HG02759 (cell line): ENCODE results near the gene KIF21A.
A peak's percentile ranks its signal among the peaks of the same experiment; 100 is the strongest.
"Not testable (repeated sequence)": the region's sequence is repeated elsewhere in the genome, so short reads cannot be mapped to it uniquely, and the experiment has no call there.

ENCODE experiments used
- ATAC-seq: cut with Tn5 transposase; IDR thresholded peaks from one replicate; pipeline ENCODE4 v1.9.1; 2021; ENCODE audit warnings: mild to moderate bottlenecking, moderate library complexity; ENCODE audit not compliant: unreplicated experiment

Gene KIF21A

GRCh38 chr12:39443081-39443928, at the start of gene KIF21A:
TSS of gene KIF21A (minus strand) at chr12:39443120. CDS start at chr12:39442970, 150 bp downstream.
- ATAC-seq: peak; percentile 94

DNA sequence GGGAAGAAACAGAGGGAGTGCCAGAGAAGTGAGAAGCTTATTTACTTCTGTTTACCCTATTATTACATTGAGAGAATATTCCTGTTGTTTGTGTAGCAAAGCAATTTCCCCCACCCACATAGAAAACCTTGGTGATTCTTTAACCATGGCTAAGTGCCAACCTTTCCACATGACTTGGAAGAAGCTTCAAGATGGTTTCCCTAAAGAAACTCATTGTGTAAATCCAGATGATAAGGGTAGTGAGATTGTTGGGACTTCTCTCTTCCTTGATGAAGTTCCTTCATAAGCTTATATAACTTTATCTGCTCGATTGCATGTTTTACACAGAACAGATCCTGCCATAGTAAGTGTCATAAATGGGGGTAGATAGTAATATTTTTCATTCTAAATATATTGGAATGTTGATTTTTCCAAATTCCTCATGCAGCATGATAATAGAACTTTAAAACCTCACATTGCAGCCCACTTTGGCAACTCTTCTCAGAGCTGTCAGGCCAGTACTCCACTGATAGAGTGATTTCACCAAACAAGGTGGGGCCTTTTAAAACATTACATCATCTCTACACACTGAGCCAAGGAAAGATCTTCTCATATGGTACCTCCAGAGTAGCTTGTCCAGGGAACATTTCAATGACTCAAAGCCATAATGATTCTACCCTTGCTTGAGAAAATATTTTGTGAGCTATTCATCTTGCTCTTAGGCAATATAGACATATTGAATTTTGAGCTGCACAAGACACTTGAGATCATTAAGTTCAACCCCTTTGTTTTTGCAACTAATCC, 47.8 kb upstream of the KIF21A start:
- ATAC-seq: no peak

DNA sequence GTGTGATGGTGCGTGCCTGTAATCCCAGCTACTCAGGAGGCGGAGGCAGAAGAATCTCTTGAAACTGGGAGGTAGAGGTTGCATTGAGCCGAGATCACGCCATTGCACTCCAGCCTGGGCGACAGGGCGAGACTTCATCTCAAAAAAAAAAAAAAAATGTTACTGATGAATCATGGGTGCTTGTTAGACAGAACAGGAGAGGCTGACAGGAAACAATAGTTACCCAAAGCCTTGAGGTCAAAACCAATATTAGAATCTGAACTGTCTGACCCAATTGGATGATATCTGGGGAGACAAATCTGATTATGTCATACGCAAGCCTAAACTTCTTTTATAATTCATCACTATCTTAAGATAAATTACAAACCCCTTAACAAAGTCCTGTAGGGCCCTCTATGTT, 40.7 kb upstream of the KIF21A start:
- ATAC-seq: no peak

DNA sequence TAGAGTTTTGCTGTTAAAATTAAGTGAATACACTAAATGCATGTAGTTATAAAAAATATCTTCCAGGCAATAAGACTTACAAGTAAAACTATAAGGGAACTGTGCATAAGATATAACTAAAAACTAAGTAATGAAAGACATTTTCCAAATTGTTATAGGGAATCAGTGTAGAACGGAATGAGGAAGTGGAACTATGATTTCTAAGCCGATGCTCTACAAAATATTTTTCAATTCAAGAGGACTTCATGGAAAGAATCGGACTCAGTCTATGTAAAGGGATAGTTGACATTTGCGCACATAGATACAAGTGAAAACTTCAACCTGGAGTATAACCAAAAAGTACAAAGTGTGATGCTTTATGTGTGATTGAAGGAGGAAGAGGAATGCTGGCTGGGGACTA, 40.1 kb upstream of the KIF21A start:
- ATAC-seq: no peak

- ATAC-seq: no peak
Observed at GRCh38 chr12:39476894-39477293, 34.0 kb upstream of the KIF21A start.

DNA sequence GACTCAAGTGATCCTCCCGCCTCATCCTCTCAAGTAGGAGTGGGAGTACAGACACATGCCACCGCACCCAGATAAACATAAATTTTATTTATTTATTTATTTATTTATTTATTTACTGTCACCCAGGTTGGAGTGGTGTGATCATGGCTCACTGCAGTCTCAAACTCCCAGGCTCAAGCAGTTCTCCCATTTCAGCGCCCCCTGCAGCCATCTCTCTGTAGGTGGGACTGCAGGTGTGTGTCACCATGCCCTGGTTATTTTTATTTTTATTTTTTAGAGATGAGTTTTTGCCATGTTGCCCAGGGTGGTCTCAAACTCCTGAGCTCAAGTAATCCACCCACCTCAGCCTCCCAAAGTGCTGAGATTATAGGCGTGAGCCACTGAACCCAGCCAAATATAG, 33.2 kb upstream of the KIF21A start:
- no peak for ATAC-seq

GRCh38 chr12:39475136-39475535, 32.2 kb upstream of the KIF21A start:
- not testable (repeated sequence) for ATAC-seq

- peak; percentile 75 for ATAC-seq
Observed at GRCh38 chr12:39467432-39467870, 24.5 kb upstream of the KIF21A start.

GRCh38 chr12:39464976-39465695, 22.2 kb upstream of the KIF21A start:
- ATAC-seq: no peak

GRCh38 chr12:39461059-39461458, 18.1 kb upstream of the KIF21A start:
- no peak for ATAC-seq

GRCh38 chr12:39459027-39459434, 16.1 kb upstream of the KIF21A start:
- ATAC-seq: no peak

GRCh38 chr12:39451977-39452376, 9.1 kb upstream of the KIF21A start:
- ATAC-seq: no peak

- no peak for ATAC-seq
Observed at GRCh38 chr12:39448038-39448437, 5.1 kb upstream of the KIF21A start.

DNA sequence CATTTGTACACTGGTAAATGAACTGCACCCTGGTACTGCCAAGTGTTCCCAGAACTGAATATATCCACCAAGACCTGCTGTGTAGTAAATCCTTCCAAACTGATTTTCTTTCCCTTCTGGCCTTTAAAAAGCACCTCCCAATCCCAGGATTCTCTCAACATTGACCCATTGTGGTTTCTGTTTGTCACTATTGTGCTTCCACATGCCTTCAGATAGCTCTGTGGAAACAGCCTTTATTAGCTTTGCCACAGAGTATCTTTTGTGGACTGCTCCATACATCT, 949 bp upstream of the KIF21A start:
- no peak for ATAC-seq

- ATAC-seq: peak; percentile 41
Observed at GRCh38 chr12:39442831-39443080, 164 bp downstream of the KIF21A start.

DNA sequence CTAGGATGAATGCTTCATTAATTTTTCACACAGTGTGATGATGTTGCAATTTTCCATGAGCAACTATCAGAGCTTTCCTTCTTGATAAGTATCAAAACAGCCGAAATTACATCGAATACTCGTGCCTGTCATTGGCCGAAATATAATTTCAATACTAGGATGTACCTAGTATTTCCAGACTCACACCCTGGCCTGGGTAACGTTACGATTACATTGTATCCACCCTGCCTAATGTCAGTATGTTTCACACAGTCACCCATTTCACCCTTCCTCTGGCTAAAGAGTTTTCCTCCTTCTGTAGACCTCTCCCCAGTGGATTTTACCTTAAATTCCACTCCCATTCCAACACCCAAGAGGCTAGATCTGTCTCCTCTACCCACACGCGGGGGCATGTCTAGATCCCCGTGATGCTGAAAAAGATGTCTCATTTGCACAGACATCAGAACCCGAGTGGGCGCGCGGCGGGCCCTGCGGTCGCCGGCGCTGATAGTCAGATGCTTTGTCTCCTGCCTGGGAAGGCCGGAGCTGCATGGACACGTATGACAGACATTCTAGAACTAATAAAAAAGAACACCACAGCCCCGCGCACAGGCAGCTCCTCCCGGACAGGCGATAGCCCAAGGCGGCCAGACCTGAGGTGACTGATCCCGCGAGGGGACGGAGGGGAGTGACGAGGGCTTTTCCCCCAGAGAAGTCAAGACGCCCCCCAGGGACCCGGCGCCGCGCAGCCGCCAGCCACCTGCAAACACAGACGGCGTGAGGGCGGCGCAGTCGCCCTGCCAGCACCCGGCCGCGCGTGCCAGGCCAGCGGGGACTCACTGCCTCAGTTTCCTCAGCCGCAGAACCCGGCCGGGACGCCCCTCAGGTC, 723 bp downstream of the KIF21A start:
- ATAC-seq: peak; percentile 22

DNA sequence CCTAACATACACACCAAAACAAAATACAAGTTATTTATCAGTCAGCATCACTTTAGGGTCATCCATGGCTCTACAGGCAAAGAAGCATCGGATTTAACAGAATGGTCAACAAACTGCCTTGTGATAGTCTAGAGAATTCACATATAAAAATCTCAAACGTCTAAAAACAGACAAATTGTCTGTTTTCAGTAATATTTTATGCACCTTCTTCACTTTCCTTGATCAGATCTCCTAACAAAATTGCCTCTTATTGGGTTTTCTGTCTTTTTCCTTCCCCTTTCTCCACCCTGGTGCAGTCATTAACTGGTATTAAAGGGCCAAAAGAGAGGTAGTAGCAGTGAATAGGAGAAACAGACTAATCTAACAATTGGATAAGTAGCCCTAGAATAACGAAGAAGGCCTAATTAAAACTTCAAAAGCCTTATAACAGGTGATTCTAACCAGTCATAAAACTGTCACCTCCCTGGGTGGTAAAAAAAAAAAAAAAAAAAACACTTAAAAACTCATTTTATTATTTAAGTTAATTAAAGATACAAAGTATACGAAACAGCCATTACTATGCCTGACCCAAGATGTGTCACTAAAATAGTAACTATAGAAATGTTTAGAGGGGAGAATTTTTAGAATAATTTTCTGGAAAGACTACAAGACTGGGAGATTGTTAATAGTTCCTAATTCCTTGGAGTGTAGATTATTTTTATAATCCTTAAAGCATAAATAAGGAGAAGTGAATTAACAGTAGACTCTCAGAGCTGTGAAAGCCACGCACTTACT, 1.5 kb downstream of the KIF21A start:
- ATAC-seq: no peak

- no peak for ATAC-seq
Observed at GRCh38 chr12:39440781-39441180, 2.1 kb downstream of the KIF21A start.

DNA sequence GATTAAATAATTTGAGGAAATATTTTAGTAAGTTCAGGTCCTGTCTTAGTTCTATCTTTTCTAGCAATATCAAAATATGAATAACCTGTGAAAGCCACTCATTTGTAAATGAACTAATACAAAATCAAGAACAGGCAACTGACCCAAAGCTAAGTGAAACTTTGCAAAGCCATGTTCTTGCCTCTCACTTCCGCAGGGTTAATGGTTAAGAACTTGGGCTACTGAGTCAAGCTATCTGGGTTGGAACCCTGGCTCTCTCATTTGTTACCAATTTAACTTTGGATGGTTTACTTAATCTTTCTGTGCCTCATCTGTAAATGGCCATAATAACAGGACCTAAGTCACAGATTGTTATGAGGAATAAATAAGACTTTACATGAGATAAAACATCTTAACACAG, 2.8 kb downstream of the KIF21A start:
- no peak for ATAC-seq

DNA sequence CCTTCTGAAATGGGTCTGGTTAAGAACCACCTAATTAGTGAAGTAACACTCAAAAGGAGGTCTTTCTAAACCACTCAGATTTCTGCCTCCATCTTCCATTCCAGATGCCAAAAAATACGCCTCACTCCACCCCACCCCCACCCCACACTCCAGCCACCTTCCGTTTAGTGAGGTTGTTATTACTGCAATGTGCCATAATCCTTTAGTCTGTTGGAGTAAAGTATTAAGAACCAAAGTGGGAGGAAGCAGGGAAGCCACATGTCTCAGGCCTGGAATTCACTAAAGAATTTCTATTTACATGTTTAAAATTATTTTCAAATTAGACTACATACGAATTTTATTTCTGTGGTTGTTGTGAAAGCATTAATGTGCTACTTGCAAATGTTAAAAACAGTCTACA, 7.4 kb downstream of the KIF21A start:
- ATAC-seq: no peak
